ENCODE data around the gene WDR36.

WDR36 gene

DNA sequence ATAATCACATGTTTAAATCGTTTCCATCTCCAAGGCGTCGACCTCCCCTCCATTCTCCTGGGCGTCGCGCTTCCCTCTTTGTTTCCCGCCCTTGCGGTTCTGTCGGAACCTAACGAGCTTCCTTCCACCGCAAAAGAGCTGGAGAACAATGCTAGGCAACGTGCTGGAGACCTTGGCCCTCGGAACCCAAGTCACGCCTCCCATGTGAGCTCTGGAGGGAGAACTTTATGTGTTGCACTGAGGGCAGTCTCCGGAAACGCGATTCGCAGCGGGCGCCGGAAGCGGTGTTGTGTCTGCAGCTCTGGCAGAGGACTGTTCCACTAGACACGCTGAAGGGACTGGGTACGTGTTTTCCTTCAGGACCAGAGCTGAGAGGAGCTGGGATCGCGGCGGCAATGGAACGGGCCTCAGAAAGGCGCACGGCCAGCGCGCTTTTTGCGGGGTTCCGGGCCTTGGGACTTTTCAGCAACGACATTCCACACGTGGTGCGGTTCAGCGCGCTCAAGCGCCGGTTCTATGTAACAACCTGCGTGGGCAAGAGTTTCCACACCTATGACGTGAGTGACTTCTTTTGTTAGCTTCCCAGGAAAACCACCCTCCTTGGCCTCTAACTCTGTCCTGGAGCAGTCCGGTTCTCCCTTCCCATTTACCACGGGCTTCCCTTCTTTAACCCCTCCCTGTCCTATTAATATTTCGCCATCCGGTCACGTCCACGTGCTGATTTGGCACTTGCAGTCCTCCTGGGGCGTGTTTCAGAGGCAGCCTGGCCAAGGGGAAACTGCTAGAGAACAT lies at the start of gene WDR36:
TSS of gene WDR36 (plus strand) at position 287 of the 792 bp plus-strand sequence. CDS start at position 396, 109 bp downstream.
- peak; percentile 85 to 87 for DNase-seq

- DNase-seq: no peak
Observed at GRCh38 chr5:111043712-111044506, 48.2 kb upstream of the WDR36 start.

DNA sequence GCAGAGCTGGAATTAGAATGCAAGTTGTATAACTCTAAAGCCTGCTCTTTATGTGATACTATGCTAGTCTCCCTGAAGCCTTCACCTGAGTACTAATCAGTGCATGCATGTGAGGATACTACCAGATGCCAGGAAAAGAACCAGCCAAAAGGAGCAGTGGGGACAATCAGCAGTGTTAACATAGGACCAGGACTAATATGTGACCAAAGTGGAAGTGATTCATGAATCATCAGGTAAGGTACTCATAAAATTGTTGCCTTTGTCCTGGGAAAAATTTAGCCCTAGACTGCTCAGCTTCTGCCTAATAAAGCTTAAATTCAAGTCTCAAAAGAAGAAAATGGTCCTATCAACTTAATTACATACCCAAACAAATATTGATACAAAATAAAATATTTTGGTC lies 34.1 kb upstream of the WDR36 start:
- no peak for DNase-seq

GRCh38 chr5:111060169-111060568 lies 32.0 kb upstream of the WDR36 start:
- no peak for DNase-seq

GRCh38 chr5:111061618-111062017 lies 30.5 kb upstream of the WDR36 start:
- DNase-seq: no peak

DNA sequence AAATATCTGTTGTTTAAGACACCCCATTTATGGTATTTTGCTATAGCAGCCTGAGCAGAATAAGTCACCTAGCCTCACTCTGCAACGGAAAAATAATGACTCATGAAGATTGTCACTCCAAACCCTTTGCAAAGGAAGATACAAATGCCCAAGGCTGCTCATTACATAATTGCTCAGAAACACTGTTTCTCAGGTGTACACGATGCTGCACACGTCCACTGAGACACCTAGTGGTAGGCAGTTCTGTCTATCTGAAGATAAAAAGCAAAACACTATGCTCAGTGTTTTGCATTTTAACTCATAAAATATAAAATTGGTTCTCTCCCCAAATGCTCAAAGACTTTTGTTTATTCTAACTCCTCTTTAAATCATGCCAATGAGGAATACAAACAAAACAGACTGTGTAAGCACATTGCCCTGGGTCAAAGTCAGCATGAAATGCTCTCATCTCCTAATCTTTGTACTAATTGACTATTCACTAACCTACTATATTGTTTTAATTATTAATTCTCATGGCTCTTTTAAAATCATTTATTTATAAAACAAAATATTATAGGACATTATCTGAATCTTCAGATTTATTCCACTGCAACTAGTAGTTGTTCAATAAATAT lies 28.3 kb upstream of the WDR36 start:
- DNase-seq: no peak

- DNase-seq: no peak
Observed at GRCh38 chr5:111066261-111066938, 25.7 kb upstream of the WDR36 start.

DNA sequence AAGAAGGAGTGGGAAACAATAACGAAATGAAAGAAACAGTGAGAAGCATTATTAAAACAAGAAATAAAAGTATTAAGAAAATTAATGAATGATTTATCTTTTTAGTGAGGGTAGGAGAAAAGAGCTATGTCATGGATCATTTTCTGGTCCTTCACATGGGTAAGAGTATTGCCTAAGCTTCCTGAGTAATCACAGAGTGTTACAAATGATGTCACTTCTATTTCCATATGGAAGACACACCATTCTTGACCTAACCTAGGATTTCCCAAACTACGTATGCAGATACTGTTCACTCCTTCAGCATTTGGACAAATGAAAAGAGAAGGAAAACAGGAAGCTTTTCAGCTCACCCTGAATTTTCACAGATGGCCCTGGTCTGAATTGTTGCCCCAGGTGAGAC lies 23.9 kb upstream of the WDR36 start:
- DNase-seq: no peak

GRCh38 chr5:111069839-111070238 lies 22.3 kb upstream of the WDR36 start:
- no peak for DNase-seq

GRCh38 chr5:111070272-111071134 lies 21.6 kb upstream of the WDR36 start:
- DNase-seq: peak; percentile 27 to 39

DNA sequence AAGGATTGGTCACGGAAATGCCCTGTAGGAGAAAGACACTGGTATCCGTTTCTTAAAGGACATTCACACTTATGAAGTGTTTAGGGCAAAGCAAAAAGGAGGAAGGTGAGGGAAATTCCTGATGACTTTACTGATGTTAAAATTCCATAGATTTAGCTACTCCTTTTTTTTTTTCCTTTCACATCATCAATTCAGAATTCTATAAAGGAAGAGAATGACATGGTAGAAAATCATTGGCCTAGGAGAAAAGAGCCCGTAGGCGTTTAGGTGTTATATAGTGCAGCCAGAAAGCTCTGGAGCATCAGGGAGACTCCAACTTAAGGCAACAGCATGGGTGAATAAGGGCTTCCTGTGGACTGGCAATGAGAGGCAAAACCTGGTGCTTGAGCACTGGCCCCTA lies 20.7 kb upstream of the WDR36 start, which contains the start of gene TSLP:
TSS of gene TSLP (plus strand) at position 301 of the 400 bp plus-strand sequence. CDS start 178 bp downstream, outside the sequence.
- no peak for DNase-seq

DNA sequence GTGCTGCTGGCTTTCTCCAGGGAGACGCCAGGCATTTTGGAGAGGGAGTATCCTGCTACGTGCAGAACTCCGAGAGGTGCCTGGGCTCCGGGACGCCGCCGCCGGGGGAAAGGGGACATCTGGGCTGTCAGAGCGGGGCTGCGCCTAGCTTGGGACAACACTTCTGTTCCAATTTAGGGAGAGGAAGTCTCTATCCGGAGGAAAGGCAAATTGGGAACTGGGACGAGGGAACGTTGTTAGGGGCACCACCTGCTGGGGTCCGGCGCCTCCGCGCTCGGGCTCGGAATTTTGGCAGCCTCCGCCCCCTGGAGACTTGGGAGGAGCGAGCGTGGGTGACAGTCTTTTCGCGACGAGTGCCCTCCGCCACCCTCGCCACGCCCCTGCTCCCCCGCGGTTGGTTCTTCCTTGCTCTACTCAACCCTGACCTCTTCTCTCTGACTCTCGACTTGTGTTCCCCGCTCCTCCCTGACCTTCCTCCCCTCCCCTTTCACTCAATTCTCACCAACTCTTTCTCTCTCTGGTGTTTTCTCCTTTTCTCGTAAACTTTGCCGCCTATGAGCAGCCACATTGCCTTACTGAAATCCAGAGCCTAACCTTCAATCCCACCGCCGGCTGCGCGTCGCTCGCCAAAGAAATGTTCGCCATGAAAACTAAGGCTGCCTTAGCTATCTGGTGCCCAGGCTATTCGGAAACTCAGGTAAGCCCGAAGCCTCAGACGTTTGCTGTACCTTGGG lies 19.0 kb upstream of the WDR36 start:
- DNase-seq: peak; percentile 61 to 72

DNA sequence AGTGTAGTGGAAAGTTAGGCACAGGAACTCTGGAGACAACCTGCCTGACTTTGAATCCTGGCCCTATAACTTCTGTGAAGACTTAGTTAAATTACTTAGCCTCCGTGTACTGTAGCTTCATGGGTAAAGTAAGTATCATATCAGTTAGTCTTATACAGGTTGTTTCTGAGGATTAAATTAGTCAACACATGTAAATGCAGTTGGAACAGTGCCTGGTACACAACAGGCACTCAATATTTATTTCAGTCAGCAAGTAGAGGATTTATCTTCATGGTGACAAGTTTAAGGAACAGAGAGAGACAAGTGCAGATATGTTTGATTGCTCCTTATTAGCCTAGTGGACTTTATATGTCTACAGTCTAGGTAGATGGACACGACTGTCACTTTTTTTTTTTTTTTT lies 17.9 kb upstream of the WDR36 start:
- no peak for DNase-seq

- DNase-seq: no peak
Observed at GRCh38 chr5:111075520-111075919, 16.6 kb upstream of the WDR36 start.

GRCh38 chr5:111076091-111076490 lies 16.1 kb upstream of the WDR36 start:
- DNase-seq: no peak

GRCh38 chr5:111077678-111078077 lies 14.5 kb upstream of the WDR36 start:
- no peak for DNase-seq

GRCh38 chr5:111079846-111080245 lies 12.3 kb upstream of the WDR36 start:
- no peak for DNase-seq

DNA sequence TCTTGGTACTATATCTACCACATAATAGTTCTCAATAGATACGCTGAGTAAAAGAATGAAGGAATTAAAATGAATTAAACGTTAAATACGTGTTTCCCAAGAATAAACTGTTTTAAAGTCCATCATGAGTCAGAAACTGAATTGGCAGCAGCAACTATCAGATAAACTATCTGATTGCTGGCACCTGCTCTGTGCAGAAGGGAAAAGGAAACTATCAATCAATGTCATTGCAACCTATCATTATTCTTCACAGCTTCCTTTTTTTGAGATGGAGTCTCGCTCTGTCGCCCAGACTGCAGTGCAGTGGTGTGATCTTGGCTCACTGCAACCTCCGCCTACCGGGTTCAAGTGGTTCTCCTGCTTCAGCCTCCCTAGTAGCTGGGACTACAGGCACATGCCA lies 8.8 kb upstream of the WDR36 start:
- no peak for DNase-seq

GRCh38 chr5:111095982-111096381 lies 3.8 kb downstream of the WDR36 start:
- no peak for DNase-seq

DNA sequence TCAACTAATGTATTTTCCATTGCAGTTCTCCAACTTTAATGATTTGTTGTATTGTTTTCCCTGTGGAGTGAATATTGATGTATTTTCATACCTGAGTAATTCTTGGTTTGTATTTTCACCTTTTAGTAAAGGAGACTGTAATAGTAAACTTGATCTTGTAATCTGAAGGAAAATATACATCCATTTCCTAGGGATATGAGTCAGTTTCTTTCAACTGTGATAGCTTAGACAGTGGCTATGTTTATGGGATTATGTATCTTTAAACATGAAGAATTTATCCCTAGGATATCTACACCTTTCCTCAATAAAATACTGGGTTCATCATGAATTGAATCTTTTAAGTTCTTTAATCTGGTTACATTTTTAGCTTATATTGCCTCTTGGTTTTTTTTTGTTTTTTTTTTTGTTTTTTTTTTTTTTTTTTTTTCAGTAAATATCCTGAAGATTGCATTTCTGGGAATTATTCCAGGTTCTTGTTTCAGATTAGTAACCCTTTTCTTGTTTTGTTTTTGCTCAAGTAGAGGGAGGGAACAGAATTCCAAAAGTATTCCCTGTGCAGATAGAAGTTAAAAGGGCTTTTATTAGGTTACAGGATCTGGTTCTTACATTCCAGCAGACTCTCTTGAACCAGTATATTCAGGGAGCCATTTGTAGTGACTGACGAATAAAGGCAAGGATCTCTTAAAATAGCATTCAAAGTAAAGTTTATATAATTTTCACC lies 7.1 kb downstream of the WDR36 start:
- DNase-seq: no peak

All from stimulated activated CD4-positive, alpha-beta T cell treated with anti-CD3 and anti-CD28 coated beads, Interleukin-4, amount 100 ng/mL, for 4 hours (primary cell).